T-cell (primary cell): Measurements from ENCODE around the gene ZNF804B. TPM values are rescaled to one million over a fixed set of nuclear protein-coding genes. Genes with fewer than 3 reads are reported as not detected.
A peak's percentile ranks its signal among the peaks of the same experiment; 100 is the strongest.

Experiments used
- ATAC-seq, 4 experiments: fragments of 200-7000 bp in 3 of 4; fragments of 150-1000 bp in 1 of 4; cut with Tn5 transposase; replicated peaks in 1 of 4; 1 replicate in 3 of 4; 2 replicates in 1 of 4; pipeline ENCODE4 v1.10.0; 2021; ENCODE audit warnings: moderate library complexity in 3 of 4, mild to moderate bottlenecking in 2 of 4, moderate number of reproducible peaks in 1 of 4
- CTCF ChIA-PET, 2 donors: fragments of 300-600 bp; sonication (Branson Sonifier 250); formaldehyde crosslinking; loops; one replicate each; lab custom pipeline; 2022; ENCODE audit warnings: antibody characterized with exemption in 2 of 2; lab: Charles Lee
- POLR2A ChIA-PET, 2 donors: fragments of 300-600 bp; sonication (Branson Sonifier 250); formaldehyde crosslinking; loops; one replicate each; lab custom pipeline; 2022; ENCODE audit warnings: antibody characterized with exemption in 2 of 2; lab: Charles Lee
- DNase-seq, 35 experiments: peaks; one replicate each; pipeline versions ENCODE4 v3.0.0 to v3.0.0-alpha.2; 2013 to 2023
- H3K27ac ChIP-seq: one replicate; pipeline ENCODE4 v1.5.1; 2013; ENCODE audit warnings: low read length
- H3K27me3 ChIP-seq, 2 experiments: replicated peaks in 1 of 2; 1 replicate in 1 of 2; 2 replicates in 1 of 2; pipeline versions ENCODE4 v1.6.1 to v1.7.0; 2013; ENCODE audit warnings: low read length in 1 of 2, mixed read lengths in 1 of 2; ENCODE audit not compliant: control insufficient read depth in 2 of 2, insufficient read depth in 2 of 2; ENCODE audit errors: extremely low read depth in 1 of 2
- H3K36me3 ChIP-seq, 2 donors: 1 replicate in 1 of 2; 2 replicates in 1 of 2; pipeline versions ENCODE4 v1.6.1 to v1.7.0; 2013; ENCODE audit warnings: low read length in 1 of 2; ENCODE audit not compliant: control insufficient read depth in 2 of 2, insufficient read depth in 1 of 2; ENCODE audit errors: extremely low read depth in 1 of 2
- H3K4me1 ChIP-seq, 2 experiments: 1 replicate in 1 of 2; 2 replicates in 1 of 2; pipeline versions ENCODE4 v1.6.1 to v1.7.0; 2013; ENCODE audit warnings: low read length in 2 of 2, mixed read lengths in 1 of 2; ENCODE audit not compliant: insufficient read depth in 2 of 2, control insufficient read depth in 1 of 2; ENCODE audit errors: extremely low read depth in 1 of 2
- H3K4me3 ChIP-seq, 2 donors: 1 replicate in 1 of 2; 2 replicates in 1 of 2; pipeline versions ENCODE4 v1.5.1 to v1.7.0; 2013; ENCODE audit warnings: mild to moderate bottlenecking in 2 of 2, low read length in 1 of 2, moderate library complexity in 1 of 2; ENCODE audit not compliant: control insufficient read depth in 1 of 2; ENCODE audit errors: extremely low read depth in 1 of 2
- H3K9me3 ChIP-seq: 2 replicates; pipeline ENCODE4 v1.7.0; 2013
- H3K27ac Mint-ChIP-seq, 2 donors: one replicate each; pipeline ENCODE4 v1.8.0; 2020 to 2021; ENCODE audit warnings: mild to moderate bottlenecking in 2 of 2, mixed read lengths in 2 of 2
- H3K27me3 Mint-ChIP-seq, 2 donors: one replicate each; pipeline ENCODE4 v1.8.0; 2021 to 2022; ENCODE audit warnings: mixed read lengths in 2 of 2
- H3K36me3 Mint-ChIP-seq: one replicate; pipeline ENCODE4 v1.8.0; 2021; ENCODE audit warnings: mixed read lengths
- H3K4me1 Mint-ChIP-seq, 3 donors: one replicate each; pipeline ENCODE4 v1.8.0; 2020 to 2022; ENCODE audit warnings: mixed read lengths in 3 of 3, mild to moderate bottlenecking in 1 of 3
- H3K4me3 Mint-ChIP-seq, 3 donors: one replicate each; pipeline ENCODE4 v1.8.0; 2020 to 2022; ENCODE audit warnings: mild to moderate bottlenecking in 3 of 3, mixed read lengths in 3 of 3, moderate library complexity in 3 of 3
- H3K9me3 Mint-ChIP-seq, 3 donors: one replicate each; pipeline ENCODE4 v1.8.0; 2020 to 2022; ENCODE audit warnings: mixed read lengths in 3 of 3
- WGBS: methylation state at CpG from one replicate; pipeline ENCODE4 v1.1.5; 2013; ENCODE audit warnings: missing lambda C conversion rate; ENCODE audit not compliant: insufficient coverage; 5-methylcytosine and 5-hydroxymethylcytosine counted together
- total RNA-seq, 35 experiments: library from RNA in 6 of 35; stranded (reverse) in 6 of 35; fragments of 120-200 nt in 1 of 35; gene quantifications; one replicate each; pipeline versions ENCODE4 v1.2.1 to v1.2.4 and lab custom pipeline; 2013 to 2026

The ZNF804B gene
- total RNA-seq, 5 donors from 2014 or later (not counting 1 experiment from before 2014, with no cell fraction given) = not detected

- Histone ChIP-seq H3K4me3 (no peak overlapping the region), H3K27me3 (peaks cover 15 to 24% of the 10 kb centered on the region in 2 experiments), H3K4me1 (no peaks in the 10 kb centered on the region), H3K36me3 (no peaks in the 10 kb centered on the region), H3K27ac (no peak overlapping the region), H3K9me3 (no peaks in the 10 kb centered on the region)
- no peaks in the 10 kb centered on the region for H3K9me3 Mint-ChIP-seq
- DNase-seq (no peak), ATAC-seq (peak in 1 of 4 experiments; percentile 33)
- H3K36me3 Mint-ChIP-seq = no peaks in the 10 kb centered on the region
- WGBS = 10% methylated on average over 25 of the region's 33 CpGs
- no peak overlapping the region for H3K27ac Mint-ChIP-seq
- H3K4me1 Mint-ChIP-seq = peaks cover 2 to 15% (median 5%) of the 10 kb centered on the region in 3 donors
- ChIA-PET CTCF (no interaction called here), POLR2A (no interaction called here)
- peaks cover 37 to 65% of the 10 kb centered on the region in 2 donors for H3K27me3 Mint-ChIP-seq
- peak overlapping the region in 1 of 3 donors; percentile 35 for H3K4me3 Mint-ChIP-seq
These were observed 895 bp upstream of the ZNF804B start for GRCh38 chr7:88758381-88759229.

GRCh38 chr7:88760136-88760515, 626 bp downstream of the ZNF804B start:
- H3K27me3 ChIP-seq = peaks cover 15 to 24% of the 10 kb centered on the region in 2 experiments
- WGBS = 43% methylated on average over 1 of the region's 6 CpGs
- peak overlapping the region in 1 of 3 donors; percentile 29 for H3K4me3 Mint-ChIP-seq
- H3K27ac ChIP-seq = no peak overlapping the region
- H3K27ac Mint-ChIP-seq = no peak overlapping the region
- no peak overlapping the region for H3K4me3 ChIP-seq
- ATAC-seq (no peak), DNase-seq (no peak)
- peaks cover 36 to 54% of the 10 kb centered on the region in 2 donors for H3K27me3 Mint-ChIP-seq
- peaks cover 2 to 15% (median 5%) of the 10 kb centered on the region in 3 donors for H3K4me1 Mint-ChIP-seq
- ChIA-PET POLR2A (no interaction called here), CTCF (no interaction called here)
- no peaks in the 10 kb centered on the region for H3K36me3 Mint-ChIP-seq
- H3K36me3 ChIP-seq = no peaks in the 10 kb centered on the region
- no peaks in the 10 kb centered on the region for H3K4me1 ChIP-seq
- no peaks in the 10 kb centered on the region for H3K9me3 Mint-ChIP-seq
- no peaks in the 10 kb centered on the region for H3K9me3 ChIP-seq

GRCh38 chr7:88761779-88762178, 2.3 kb downstream of the ZNF804B start:
- Histone ChIP-seq H3K4me3 (no peak overlapping the region), H3K9me3 (no peaks in the 10 kb centered on the region), H3K27me3 (peaks cover 15 to 24% of the 10 kb centered on the region in 2 experiments), H3K4me1 (no peaks in the 10 kb centered on the region), H3K27ac (no peak overlapping the region), H3K36me3 (no peaks in the 10 kb centered on the region)
- ATAC-seq (no peak), DNase-seq (no peak)
- Mint-ChIP-seq H3K27ac (no peak overlapping the region), H3K9me3 (no peaks in the 10 kb centered on the region), H3K4me1 (peaks cover 2 to 15% (median 5%) of the 10 kb centered on the region in 3 donors), H3K36me3 (no peaks in the 10 kb centered on the region), H3K4me3 (no peak overlapping the region), H3K27me3 (peaks cover 30 to 41% of the 10 kb centered on the region in 2 donors)
- CTCF ChIA-PET = no interaction called here
- WGBS = no CpG with 5 or more reads among the region's 1 CpG
- POLR2A ChIA-PET = no interaction called here

- Mint-ChIP-seq H3K9me3 (no peaks in the 10 kb centered on the region), H3K4me3 (no peak overlapping the region), H3K36me3 (no peaks in the 10 kb centered on the region), H3K27ac (no peak overlapping the region), H3K4me1 (no peaks in the 10 kb centered on the region), H3K27me3 (peaks cover 0 to 3% of the 10 kb centered on the region in 2 donors)
- DNase-seq = no peak
- ChIA-PET CTCF (no interaction called here), POLR2A (no interaction called here)
- H3K9me3 ChIP-seq = no peaks in the 10 kb centered on the region
- H3K27me3 ChIP-seq = no peaks in the 10 kb centered on the region
- no peaks in the 10 kb centered on the region for H3K4me1 ChIP-seq
- H3K27ac ChIP-seq = no peak overlapping the region
- WGBS = no CpG with 5 or more reads among the region's 1 CpG
- H3K36me3 ChIP-seq = no peaks in the 10 kb centered on the region
- no peak overlapping the region for H3K4me3 ChIP-seq
- no peak for ATAC-seq
These were observed 11.9 kb downstream of the ZNF804B start for GRCh38 chr7:88771417-88771816.

- Histone ChIP-seq H3K4me1 (no peaks in the 10 kb centered on the region), H3K27me3 (no peaks in the 10 kb centered on the region), H3K4me3 (no peak overlapping the region), H3K9me3 (no peaks in the 10 kb centered on the region), H3K27ac (no peak overlapping the region), H3K36me3 (no peaks in the 10 kb centered on the region)
- ChIA-PET CTCF (interaction anchor here in 1 of 2 donors (0.6 kb wide), 1 partner anchor 10 kb away, joined by 3 read pairs; no protein-coding TSS in a partner anchor), POLR2A (no interaction called here)
- Mint-ChIP-seq H3K9me3 (no peaks in the 10 kb centered on the region), H3K36me3 (no peaks in the 10 kb centered on the region), H3K27me3 (no peaks in the 10 kb centered on the region), H3K27ac (no peak overlapping the region), H3K4me1 (no peaks in the 10 kb centered on the region), H3K4me3 (no peak overlapping the region)
- DNase-seq = no peak
- ATAC-seq = no peak
These were observed 13.3 kb downstream of the ZNF804B start for GRCh38 chr7:88772776-88773175.

- Mint-ChIP-seq H3K4me1 (no peaks in the 10 kb centered on the region), H3K27me3 (peaks cover 0 to 6% of the 10 kb centered on the region in 2 donors)
- CTCF ChIA-PET = no interaction called here
These were observed 16.3 kb downstream of the ZNF804B start for GRCh38 chr7:88775838-88776237.

More at GRCh38 chr7:88775838-88776237, 16.3 kb downstream of the ZNF804B start:
- DNase-seq (no peak), ATAC-seq (no peak)
- H3K27ac Mint-ChIP-seq = no peak overlapping the region
- H3K9me3 ChIP-seq = no peaks in the 10 kb centered on the region
- H3K4me3 Mint-ChIP-seq = no peak overlapping the region
- H3K36me3 Mint-ChIP-seq = no peaks in the 10 kb centered on the region
- no peaks in the 10 kb centered on the region for H3K36me3 ChIP-seq
- H3K27me3 ChIP-seq = no peaks in the 10 kb centered on the region
- H3K9me3 Mint-ChIP-seq = no peaks in the 10 kb centered on the region
- POLR2A ChIA-PET = no interaction called here
- H3K4me3 ChIP-seq = no peak overlapping the region
- no peaks in the 10 kb centered on the region for H3K4me1 ChIP-seq
- no peak overlapping the region for H3K27ac ChIP-seq
